Panc1 (cell line): ENCODE results near the gene ZBTB7C. TPM values are rescaled to one million over a fixed set of nuclear protein-coding genes. Genes with fewer than 3 reads are reported as not detected.

Experiments
- ATAC-seq: fragments of 200-7000 bp; cut with Tn5 transposase; 2 replicates; pipeline ENCODE4 v1.9.1; 2020; ENCODE audit warnings: mild to moderate bottlenecking, moderate library complexity
- BruUV-seq: library from RNA; stranded (reverse); fragments of 400-500 nt; replicated peaks from 2 replicates; lab custom pipeline; 2021; lab: Mats Ljungman, UMichigan
- CTCF ChIA-PET: fragments of 300-600 bp; sonication (Branson Sonifier 250); formaldehyde crosslinking; loops from one replicate; lab custom pipeline; 2022; ENCODE audit warnings: antibody characterized with exemption; lab: Charles Lee
- POLR2A ChIA-PET: fragments of 300-600 bp; sonication (Branson Sonifier 250); formaldehyde crosslinking; loops from one replicate; lab custom pipeline; 2022; ENCODE audit warnings: antibody characterized with exemption; lab: Charles Lee
- DNase-seq: peaks from one replicate; pipeline ENCODE4 v3.0.0-alpha.2; 2010; ENCODE audit warnings: low read depth, low spot score
- H3K27ac ChIP-seq: 2 replicates; pipeline ENCODE4 v1.5.1; 2011; ENCODE audit warnings: mild to moderate bottlenecking, low read length, inconsistent platforms
- H3K27me3 ChIP-seq: fragments of 200-500 bp; sonication (Bioruptor generic); 2 replicates; pipeline ENCODE4 v1.6.0; 2014; ENCODE audit warnings: low read length, inconsistent platforms; ENCODE audit not compliant: control insufficient read depth, insufficient read depth
- H3K36me3 ChIP-seq: fragments of 200-500 bp; sonication (Bioruptor generic); 2 replicates; pipeline ENCODE4 v1.5.1; 2014; ENCODE audit warnings: inconsistent platforms, mild to moderate bottlenecking, low read length, moderate library complexity; ENCODE audit not compliant: control insufficient read depth, insufficient read depth
- H3K4me1 ChIP-seq: 2 replicates; pipeline ENCODE4 v1.5.1; 2011; ENCODE audit warnings: inconsistent platforms, mild to moderate bottlenecking, low read length, moderate library complexity; ENCODE audit not compliant: control insufficient read depth, insufficient read depth
- H3K4me3 ChIP-seq, 2 experiments: 2 replicates each; pipeline ENCODE4 v1.5.1; 2011 to 2012; ENCODE audit warnings: low read depth in 2 of 2, low read length in 2 of 2, mild to moderate bottlenecking in 2 of 2, inconsistent platforms in 1 of 2, moderate library complexity in 1 of 2
- H3K9me3 ChIP-seq: fragments of 200-500 bp; sonication (Bioruptor generic); 2 replicates; pipeline ENCODE4 v1.5.1; 2014; ENCODE audit warnings: low read depth, mild to moderate bottlenecking, inconsistent platforms, low read length, moderate library complexity; ENCODE audit not compliant: control insufficient read depth, insufficient read depth
- CTCF ChIP-seq: fragments of 450-650 bp; IDR thresholded peaks from 2 replicates; pipeline ENCODE4 v1.5.1; 2017; ENCODE audit warnings: mild to moderate bottlenecking
- POLR2AphosphoS5 ChIP-seq: IDR thresholded peaks from 2 replicates; pipeline ENCODE4 v1.6.1; 2012; ENCODE audit warnings: mild to moderate bottlenecking, low read depth, low read length, moderate library complexity
- REST ChIP-seq, 2 experiments: IDR thresholded peaks; 2 replicates each; pipeline ENCODE4 v1.6.1; 2011 to 2012; ENCODE audit warnings: low read depth in 2 of 2, control low read depth in 1 of 2, low read length in 1 of 2, mild to moderate bottlenecking in 1 of 2, moderate library complexity in 1 of 2; ENCODE audit not compliant: insufficient read depth in 1 of 2
- SIN3A ChIP-seq: IDR thresholded peaks from 2 replicates; pipeline ENCODE4 v1.6.1; 2012; ENCODE audit warnings: low read depth, mild to moderate bottlenecking, low read length, moderate library complexity, borderline replicate concordance; ENCODE audit not compliant: insufficient read depth
- TCF7L2 ChIP-seq: IDR thresholded peaks from 2 replicates; pipeline ENCODE4 v1.6.1; 2011; ENCODE audit warnings: mild to moderate bottlenecking, low read depth, low read length, inconsistent platforms
- in situ Hi-C: cut with HindIII; loops from 2 replicates; pipeline ENCODE4 v1.10.0; 2016; ENCODE audit warnings: low sequenced_read_pairs, low pct_unique_long_range_greater_than_20kb
- intact Hi-C: fragments of 100-400 bp; cut with micrococcal nuclease; formaldehyde crosslinking; loops from one replicate; pipeline ENCODE4 v1.10.0; 2022; ENCODE audit not compliant: unreplicated experiment
- total RNA-seq: library from RNA; stranded (reverse); gene quantifications from one replicate; pipeline ENCODE4 v1.2.1, GENCODE V29; 2021; ENCODE audit not compliant: unreplicated experiment

ZBTB7C gene
- total RNA-seq, 1 experiment from 2014 or later, result 0.03 TPM

GRCh38 chr18:48398074-48398473 is 11.1 kb downstream of the ZBTB7C start:
- H3K27me3 ChIP-seq, result peaks cover 2% of the 10 kb centered on the region; the same call in 1 of the 2 replicates
- in situ Hi-C loops, result no loop called here
- intact Hi-C loops, result no loop called here
- H3K9me3 ChIP-seq, result no peaks in the 10 kb centered on the region
- BruUV-seq, result no TSS peak
- H3K4me3 ChIP-seq, result no peak overlapping the region
- ChIA-PET CTCF (no interaction called here), POLR2A (no interaction called here)
- H3K27ac ChIP-seq, result no peak overlapping the region
- DNase-seq (no peak), ATAC-seq (no peak)
- H3K4me1 ChIP-seq, result no peaks in the 10 kb centered on the region
- no peaks in the 10 kb centered on the region for H3K36me3 ChIP-seq
- TF ChIP-seq SIN3A (no peak), CTCF (no peak), REST (IDR thresholded peaks at IDR 0.05; ENCODE audit: insufficient read depth in 1 of 2, low read depth in 2 of 2, low read length in 1 of 2) (no peak), TCF7L2 (no peak), POLR2AphosphoS5 (no peak)

GRCh38 chr18:48397021-48397420 is 12.2 kb downstream of the ZBTB7C start:
- CTCF ChIA-PET, result no interaction called here
- H3K9me3 ChIP-seq, result no peaks in the 10 kb centered on the region
- H3K27me3 ChIP-seq, result peaks cover 2% of the 10 kb centered on the region; the same call in 1 of the 2 replicates
- intact Hi-C loops (no loop called here), in situ Hi-C loops (no loop called here)
- no peak overlapping the region for H3K27ac ChIP-seq
- no peaks in the 10 kb centered on the region for H3K4me1 ChIP-seq
- DNase-seq (no peak), ATAC-seq (no peak)
- no peaks in the 10 kb centered on the region for H3K36me3 ChIP-seq
- no peak overlapping the region for H3K4me3 ChIP-seq
- TF ChIP-seq POLR2AphosphoS5 (no peak), TCF7L2 (no peak), CTCF (no peak), REST (IDR thresholded peaks at IDR 0.05; ENCODE audit: insufficient read depth in 1 of 2, low read depth in 2 of 2, low read length in 1 of 2) (no peak), SIN3A (no peak)
- no TSS peak for BruUV-seq
- POLR2A ChIA-PET, result no interaction called here
